Nephron (organoid): ENCODE results near the gene SLC34A2.

Source experiments
- H3K27ac Mint-ChIP-seq, 3 experiments: 2 replicates each; pipeline ENCODE4 v1.8.0; 2020; ENCODE audit warnings: mixed read lengths in 3 of 3, mild to moderate bottlenecking in 2 of 3, moderate library complexity in 1 of 3
- H3K27me3 Mint-ChIP-seq: 2 replicates; pipeline ENCODE4 v1.8.0; 2021; ENCODE audit warnings: low read depth, mild to moderate bottlenecking, moderate library complexity, mixed read lengths
- H3K36me3 Mint-ChIP-seq: 2 replicates; pipeline ENCODE4 v1.8.0; 2020; ENCODE audit warnings: low read depth, mixed read lengths
- H3K4me1 Mint-ChIP-seq: 2 replicates; pipeline ENCODE4 v1.8.0; 2020; ENCODE audit warnings: mixed read lengths
- H3K4me3 Mint-ChIP-seq, 3 experiments: 2 replicates each; pipeline ENCODE4 v1.8.0; 2020; ENCODE audit warnings: mild to moderate bottlenecking in 3 of 3, mixed read lengths in 3 of 3, moderate library complexity in 2 of 3
- H3K9me3 Mint-ChIP-seq: 2 replicates; pipeline ENCODE4 v1.8.0; 2020; ENCODE audit warnings: mixed read lengths
- CTCF ChIP-seq, 3 experiments: fragments of 200-600 bp; sonication (generic); IDR thresholded peaks; one replicate each; pipeline ENCODE4 v1.5.0; 2021; ENCODE audit warnings: antibody characterized with exemption in 3 of 3; ENCODE audit not compliant: unreplicated experiment in 3 of 3

Gene SLC34A2

DNA sequence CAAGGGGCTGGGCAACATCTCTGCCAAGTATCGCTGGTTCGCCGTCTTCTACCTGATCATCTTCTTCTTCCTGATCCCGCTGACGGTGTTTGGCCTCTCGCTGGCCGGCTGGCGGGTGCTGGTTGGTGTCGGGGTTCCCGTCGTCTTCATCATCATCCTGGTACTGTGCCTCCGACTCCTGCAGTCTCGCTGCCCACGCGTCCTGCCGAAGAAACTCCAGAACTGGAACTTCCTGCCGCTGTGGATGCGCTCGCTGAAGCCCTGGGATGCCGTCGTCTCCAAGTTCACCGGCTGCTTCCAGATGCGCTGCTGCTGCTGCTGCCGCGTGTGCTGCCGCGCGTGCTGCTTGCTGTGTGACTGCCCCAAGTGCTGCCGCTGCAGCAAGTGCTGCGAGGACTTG is 20.6 kb downstream of the SLC34A2 start:
- Mint-ChIP-seq H3K4me3 (no peak overlapping the region), H3K27ac (no peak overlapping the region), H3K27me3 (peaks cover 7% of the 10 kb centered on the region), H3K36me3 (no peaks in the 10 kb centered on the region), H3K4me1 (no peaks in the 10 kb centered on the region), H3K9me3 (no peaks in the 10 kb centered on the region)
- TF ChIP-seq CTCF (IDR thresholded peaks at IDR 0.05; ENCODE audit: unreplicated experiment in 3 of 3): no peak

DNA sequence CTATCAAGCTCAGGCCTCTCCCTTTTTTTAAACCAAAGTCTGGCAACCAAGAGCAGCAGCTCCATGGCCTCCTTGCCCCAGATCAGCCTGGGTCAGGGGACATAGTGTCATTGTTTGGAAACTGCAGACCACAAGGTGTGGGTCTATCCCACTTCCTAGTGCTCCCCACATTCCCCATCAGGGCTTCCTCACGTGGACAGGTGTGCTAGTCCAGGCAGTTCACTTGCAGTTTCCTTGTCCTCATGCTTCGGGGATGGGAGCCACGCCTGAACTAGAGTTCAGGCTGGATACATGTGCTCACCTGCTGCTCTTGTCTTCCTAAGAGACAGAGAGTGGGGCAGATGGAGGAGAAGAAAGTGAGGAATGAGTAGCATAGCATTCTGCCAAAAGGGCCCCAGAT is 21.5 kb downstream of the SLC34A2 start:
- no peaks in the 10 kb centered on the region for H3K9me3 Mint-ChIP-seq

DNA sequence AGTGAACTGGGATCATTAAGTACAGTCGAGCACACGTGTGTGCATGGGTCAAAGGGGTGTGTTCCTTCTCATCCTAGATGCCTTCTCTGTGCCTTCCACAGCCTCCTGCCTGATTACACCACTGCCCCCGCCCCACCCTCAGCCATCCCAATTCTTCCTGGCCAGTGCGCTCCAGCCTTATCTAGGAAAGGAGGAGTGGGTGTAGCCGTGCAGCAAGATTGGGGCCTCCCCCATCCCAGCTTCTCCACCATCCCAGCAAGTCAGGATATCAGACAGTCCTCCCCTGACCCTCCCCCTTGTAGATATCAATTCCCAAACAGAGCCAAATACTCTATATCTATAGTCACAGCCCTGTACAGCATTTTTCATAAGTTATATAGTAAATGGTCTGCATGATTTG is 22.3 kb downstream of the SLC34A2 start:
- Mint-ChIP-seq H3K36me3 (no peaks in the 10 kb centered on the region), H3K9me3 (no peaks in the 10 kb centered on the region), H3K27me3 (peaks cover 7% of the 10 kb centered on the region), H3K27ac (no peak overlapping the region), H3K4me3 (no peak overlapping the region), H3K4me1 (no peaks in the 10 kb centered on the region)
- no peak for TF ChIP-seq CTCF (IDR thresholded peaks at IDR 0.05; ENCODE audit: unreplicated experiment in 3 of 3)

More for the DNA sequence above, 21.5 kb downstream of the SLC34A2 start:
- no peaks in the 10 kb centered on the region for H3K36me3 Mint-ChIP-seq
- H3K4me1 Mint-ChIP-seq: no peaks in the 10 kb centered on the region
- TF ChIP-seq CTCF (IDR thresholded peaks at IDR 0.05; ENCODE audit: unreplicated experiment in 3 of 3): no peak
- peaks cover 7% of the 10 kb centered on the region for H3K27me3 Mint-ChIP-seq
- no peak overlapping the region for H3K27ac Mint-ChIP-seq
- H3K4me3 Mint-ChIP-seq: no peak overlapping the region

DNA sequence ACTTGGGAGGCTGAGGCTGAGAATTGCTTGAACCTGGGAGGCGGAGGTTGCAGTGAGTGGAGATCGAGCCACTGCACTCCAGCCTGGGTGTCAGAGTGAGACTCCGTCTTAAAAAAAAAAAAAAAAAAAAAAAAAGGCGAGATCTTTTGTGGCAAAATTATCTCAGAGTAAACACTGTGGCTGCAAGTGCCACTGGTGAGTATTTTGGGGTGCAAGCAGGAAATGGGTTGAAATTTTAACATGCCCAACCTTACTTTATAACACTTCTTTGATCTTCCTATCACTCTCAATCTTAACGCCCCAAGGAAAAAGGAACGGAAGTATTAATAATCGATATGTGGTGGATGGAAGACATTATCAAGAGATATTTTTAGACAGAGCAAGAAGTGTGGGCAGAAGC is 32.1 kb downstream of the SLC34A2 start:
- no peak for TF ChIP-seq CTCF (IDR thresholded peaks at IDR 0.05; ENCODE audit: unreplicated experiment in 3 of 3)
- Mint-ChIP-seq H3K4me1 (no peaks in the 10 kb centered on the region), H3K9me3 (peaks cover 8% of the 10 kb centered on the region)

GRCh38 chr4:25694466-25694865 is 38.8 kb downstream of the SLC34A2 start:
- H3K4me1 Mint-ChIP-seq: no peaks in the 10 kb centered on the region
- H3K9me3 Mint-ChIP-seq: peaks cover 12% of the 10 kb centered on the region

More for the DNA sequence above, 32.1 kb downstream of the SLC34A2 start:
- Mint-ChIP-seq H3K36me3 (no peaks in the 10 kb centered on the region), H3K4me3 (no peak overlapping the region), H3K27me3 (no peaks in the 10 kb centered on the region), H3K27ac (no peak overlapping the region)

More at GRCh38 chr4:25694466-25694865, 38.8 kb downstream of the SLC34A2 start:
- H3K4me3 Mint-ChIP-seq: no peak overlapping the region
- no peak for TF ChIP-seq CTCF (IDR thresholded peaks at IDR 0.05; ENCODE audit: unreplicated experiment in 3 of 3)
- H3K27me3 Mint-ChIP-seq: no peaks in the 10 kb centered on the region
- no peaks in the 10 kb centered on the region for H3K36me3 Mint-ChIP-seq
- no peak overlapping the region for H3K27ac Mint-ChIP-seq
